G401.6 (cell line): Measurements from ENCODE around the gene ATXN10.
"Not testable (repeated sequence)": the region's sequence is repeated elsewhere in the genome, so short reads cannot be mapped to it uniquely, and the experiment has no call there.

ENCODE experiments used
- FAIRE-seq: peaks from 2 replicates; lab custom pipeline; 2012; peaks lifted over from hg19 to GRCh38; lab: Jason Lieb, UNC

ATXN10 gene

GRCh38 chr22:45642986-45643385 is 28.6 kb upstream of the ATXN10 start:
- no peak for FAIRE-seq

- FAIRE-seq = no peak
These were observed 26.9 kb upstream of the ATXN10 start for GRCh38 chr22:45644714-45645113.

- FAIRE-seq = no peak
These were observed 26.5 kb upstream of the ATXN10 start for GRCh38 chr22:45645150-45645525.

- FAIRE-seq = no peak
These were observed 25.9 kb upstream of the ATXN10 start for GRCh38 chr22:45645526-45646414.

GRCh38 chr22:45647532-45648225 is 24.0 kb upstream of the ATXN10 start:
- no peak for FAIRE-seq

- FAIRE-seq = no peak
These were observed 23.1 kb upstream of the ATXN10 start for GRCh38 chr22:45648301-45649117.

- FAIRE-seq = no peak
These were observed 21.8 kb upstream of the ATXN10 start for GRCh38 chr22:45649809-45650208.

- no peak for FAIRE-seq
These were observed 20.9 kb upstream of the ATXN10 start for GRCh38 chr22:45650721-45651120.

- FAIRE-seq = no peak
These were observed 19.6 kb upstream of the ATXN10 start for GRCh38 chr22:45651931-45652528.

GRCh38 chr22:45656577-45656976 is 15.1 kb upstream of the ATXN10 start:
- no peak for FAIRE-seq

- no peak for FAIRE-seq
These were observed 13.9 kb upstream of the ATXN10 start for GRCh38 chr22:45657701-45658100.

GRCh38 chr22:45664136-45664646 is 7.4 kb upstream of the ATXN10 start:
- FAIRE-seq = no peak

- no peak for FAIRE-seq
These were observed 4.1 kb upstream of the ATXN10 start for GRCh38 chr22:45667486-45667885.

- not testable (repeated sequence) for FAIRE-seq
These were observed 1.3 kb upstream of the ATXN10 start for GRCh38 chr22:45670363-45670762.

- FAIRE-seq = no peak
These were observed 452 bp upstream of the ATXN10 start for GRCh38 chr22:45670981-45671782.

GRCh38 chr22:45672564-45673481 is 1.2 kb downstream of the ATXN10 start:
- no peak for FAIRE-seq

- no peak for FAIRE-seq
These were observed 2.0 kb downstream of the ATXN10 start for GRCh38 chr22:45673482-45674175.

- no peak for FAIRE-seq
These were observed 4.4 kb downstream of the ATXN10 start for GRCh38 chr22:45676024-45676423.

GRCh38 chr22:45677063-45677462 is 5.4 kb downstream of the ATXN10 start:
- FAIRE-seq = no peak
